K562 (cell line): ENCODE measurements around the gene GABPB1. TPM values are rescaled to one million over a fixed set of nuclear protein-coding genes. Genes with fewer than 3 reads are reported as not detected.
A peak's percentile ranks its signal among the peaks of the same experiment; 100 is the strongest.

ENCODE experiments used
- BRF2 ChIP-seq: IDR thresholded peaks from 3 replicates; pipeline ENCODE4 v1.6.1; 2011; ENCODE audit warnings: borderline replicate concordance, mild to moderate bottlenecking; ENCODE audit not compliant: insufficient read length, insufficient read depth
- CHAMP1 ChIP-seq: fragments of 450-650 bp; IDR thresholded peaks from 2 replicates; pipeline ENCODE4 v1.6.1; 2016; ENCODE audit warnings: mild to moderate bottlenecking
- CTCF ChIP-seq, 3 experiments: IDR thresholded peaks in 2 of 3; conservative IDR thresholded peaks in 1 of 3; 2 replicates each; pipeline ENCODE4 v1.5.1; 2011 to 2012; ENCODE audit warnings: low read length in 3 of 3, mild to moderate bottlenecking in 3 of 3, control low read depth in 2 of 3, improper control_type of control experiment in 1 of 3, inconsistent platforms in 1 of 3, low read depth in 1 of 3, mixed read lengths in 1 of 3, moderate library complexity in 1 of 3; ENCODE audit not compliant: insufficient read depth in 2 of 3
- GABPB1 ChIP-seq: sonication (generic); formaldehyde crosslinking; IDR thresholded peaks from 2 replicates; pipeline ENCODE4 v1.8.0; 2022; ENCODE audit warnings: mild to moderate bottlenecking, missing genetic modification reagents
- JUND ChIP-seq, 2 experiments: IDR thresholded peaks; 2 replicates in 1 of 2; 3 replicates in 1 of 2; pipeline ENCODE4 v1.6.1; 2011; ENCODE audit warnings: borderline replicate concordance in 2 of 2, low read depth in 2 of 2, low read length in 2 of 2, improper control_type of control experiment in 1 of 2, missing biosample characterization in 1 of 2, missing genetic modification characterization in 1 of 2, missing genetic modification reagents in 1 of 2
- NFYB ChIP-seq: IDR thresholded peaks from 2 replicates; pipeline ENCODE4 v1.6.1; 2011; ENCODE audit warnings: mild to moderate bottlenecking, moderate library complexity; ENCODE audit not compliant: insufficient read length; ENCODE audit errors: extremely low read depth
- PBX2 ChIP-seq, 2 experiments: IDR thresholded peaks in 1 of 2; conservative IDR thresholded peaks in 1 of 2; 2 replicates each; pipeline ENCODE4 v1.6.1; 2016; ENCODE audit warnings: low read depth in 2 of 2, mild to moderate bottlenecking in 1 of 2, missing compliant biosample characterization in 1 of 2, missing genetic modification characterization in 1 of 2, moderate library complexity in 1 of 2
- PKNOX1 ChIP-seq: fragments of 450-650 bp; IDR thresholded peaks from 2 replicates; pipeline ENCODE4 v1.6.1; 2016
- ZBTB34 ChIP-seq: fragments of 250-450 bp; sonication (Bioruptor Pico); IDR thresholded peaks from 2 replicates; pipeline ENCODE4 v1.8.0; 2021; ENCODE audit warnings: mild to moderate bottlenecking, moderate library complexity
- ZKSCAN8 ChIP-seq: fragments of 200-800 bp; sonication (Bioruptor generic); IDR thresholded peaks from 2 replicates; pipeline ENCODE4 v1.6.1; 2016; ENCODE audit warnings: missing genetic modification characterization, missing compliant biosample characterization
- ZNF212 ChIP-seq: fragments of 450-650 bp; formaldehyde crosslinking; IDR thresholded peaks from 2 replicates; pipeline ENCODE4 v1.4.0; 2020; ENCODE audit warnings: mild to moderate bottlenecking
- ZNF79 ChIP-seq: fragments of 250-450 bp; sonication (Bioruptor Pico); IDR thresholded peaks from 2 replicates; pipeline ENCODE4 v1.4.0; 2020; ENCODE audit warnings: low read depth, mild to moderate bottlenecking, moderate library complexity
- polyA plus RNA-seq, 8 experiments: library from polyadenylated mRNA; depleted of rRNA in 4 of 8; stranded (reverse) in 5 of 8; unstranded in 3 of 8; fragments of >200 nt; fragmentation: Nextera tagmentation in 2 of 8; fragmentation: Illumina TruSeq in 1 of 8; extraction: Ambion mirVana in 2 of 8; extraction: Trizol in 1 of 8; gene quantifications; 2 replicates each; pipeline versions ENCODE4 v1.2.1 to v1.2.3, GENCODE V29; 2011 to 2014; ENCODE audit warnings: inconsistent platforms in 1 of 8, missing spikeins in 1 of 8
- total RNA-seq, 7 experiments: library from RNA; depleted of rRNA in 6 of 7; stranded (reverse); fragments of >200 nt in 6 of 7; fragmentation: Illumina TruSeq in 2 of 7; extraction: Trizol in 2 of 7; gene quantifications; 2 replicates each; pipeline versions ENCODE4 v1.2.1 to v1.2.3, GENCODE V29; 2011 to 2021; ENCODE audit warnings: low replicate concordance in 1 of 7

The GABPB1 gene
- total and polyA plus RNA-seq, 9 of the 15 experiments (the other 6 are each of a cell fraction or from before 2014, with no cell fraction given), result 11.8 to 42.3 (median 33.2) TPM

GRCh38 chr15:50358845-50359244 is 3.8 kb upstream of the GABPB1 start (continued):
- TF ChIP-seq BRF2 (no peak), ZKSCAN8 (CRISPR knock-in tag) (no peak), NFYB (no peak), PKNOX1 (peak; percentile 58), ZBTB34 (CRISPR knock-in tag) (no peak), CTCF (IDR thresholded peaks at IDR 0.05 in 2 of 3, conservative IDR thresholded peaks at IDR 0.05 in 1 of 3; ENCODE audit: insufficient read depth in 2 of 3, low read depth in 1 of 3, low read length in 3 of 3) (peak; percentile 54 to 60 (median 56)), CHAMP1 (no peak), ZNF79 (CRISPR knock-in tag) (no peak), GABPB1 (CRISPR knock-in tag) (no peak), PBX2 (CRISPR knock-in tag; IDR thresholded peaks at IDR 0.05; ENCODE audit: low read depth) (no peak), PBX2 (tag; conservative IDR thresholded peaks at IDR 0.05; ENCODE audit: low read depth) (peak; percentile 55), ZNF212 (no peak), JUND (IDR thresholded peaks at IDR 0.05; ENCODE audit: borderline replicate concordance, low read depth, low read length) (0 out of 2 replicates have a peak, but pooled peaks have one; percentile 7), JUND (tag; IDR thresholded peaks at IDR 0.05; ENCODE audit: borderline replicate concordance, low read depth, low read length) (no peak)
